Measurements from ENCODE around the gene MRPL37.

The MRPL37 gene

DNA sequence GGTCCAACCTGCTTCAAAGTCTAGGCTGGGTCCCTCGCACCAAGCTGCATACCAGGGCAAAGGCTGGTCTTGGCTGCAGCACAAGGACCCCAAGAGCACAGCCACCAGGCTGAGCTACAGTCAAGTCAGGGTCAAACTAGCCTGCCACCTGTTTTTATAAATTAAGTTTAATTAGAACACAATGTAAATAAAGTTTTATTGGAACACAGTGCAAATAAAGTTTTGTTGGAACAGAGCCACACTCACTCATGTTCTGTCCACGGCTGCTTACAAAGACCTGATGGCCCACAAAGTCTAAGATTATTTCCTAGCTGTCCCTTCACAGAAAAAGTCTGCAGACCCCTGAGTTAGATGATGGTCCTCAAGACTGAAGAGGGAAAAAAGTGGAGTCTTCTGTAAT is 66.2 kb downstream of the MRPL37 start:
- DNase-seq = no peak

DNA sequence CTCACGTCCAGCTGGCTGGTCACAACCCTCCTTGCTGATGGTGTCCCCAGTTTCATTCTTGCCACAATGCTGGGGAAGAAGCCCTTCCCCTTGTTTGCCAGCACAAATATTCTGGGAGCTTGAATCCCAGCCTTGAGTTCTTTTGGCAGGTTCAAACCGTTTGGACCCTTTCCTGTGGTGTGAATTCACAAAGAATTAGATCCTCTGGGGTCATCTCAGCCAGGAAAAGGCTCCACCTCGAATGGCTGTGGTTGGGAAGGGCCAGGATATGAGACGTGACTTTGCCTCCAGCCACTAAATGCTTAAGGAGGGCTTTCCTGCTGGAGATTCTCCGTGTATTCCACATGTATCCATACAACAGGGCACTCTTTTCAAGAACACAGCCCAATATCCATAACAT is 66.9 kb downstream of the MRPL37 start:
- DNase-seq = no peak

All from NCI-H524 (cell line).